Stimulated activated CD4-positive, alpha-beta T cell treated with anti-CD3 and anti-CD28 coated beads, TNF-alpha, amount 100 ng/mL, for 1 hour (primary cell): ENCODE data around the gene GSKIP.

ENCODE experiments used
- DNase-seq, 3 donors: peaks; one replicate each; pipeline ENCODE4 v3.0.0-alpha.2; 2020; ENCODE audit warnings: low read depth in 3 of 3, low spot score in 1 of 3

Gene GSKIP

DNA sequence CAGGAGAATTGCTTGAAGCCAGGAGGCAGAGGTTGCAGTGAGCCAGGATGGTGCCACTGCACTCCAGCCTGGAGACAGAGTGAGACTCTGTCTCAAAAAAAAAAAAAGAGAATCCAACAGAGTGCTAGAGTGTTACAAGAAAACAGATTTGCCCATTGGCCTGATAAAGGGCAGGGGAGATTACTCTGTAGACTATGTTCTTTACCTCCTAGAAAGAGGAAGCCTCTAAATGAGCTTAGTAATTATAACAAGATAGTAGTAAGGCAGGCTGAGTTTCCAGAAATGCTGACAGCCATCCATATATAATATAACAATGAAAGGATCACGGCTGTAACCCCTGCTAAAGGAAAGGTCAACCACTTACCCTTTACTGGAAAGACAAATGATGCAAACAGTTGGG is 53.0 kb downstream of the GSKIP start:
- DNase-seq, result no peak

DNA sequence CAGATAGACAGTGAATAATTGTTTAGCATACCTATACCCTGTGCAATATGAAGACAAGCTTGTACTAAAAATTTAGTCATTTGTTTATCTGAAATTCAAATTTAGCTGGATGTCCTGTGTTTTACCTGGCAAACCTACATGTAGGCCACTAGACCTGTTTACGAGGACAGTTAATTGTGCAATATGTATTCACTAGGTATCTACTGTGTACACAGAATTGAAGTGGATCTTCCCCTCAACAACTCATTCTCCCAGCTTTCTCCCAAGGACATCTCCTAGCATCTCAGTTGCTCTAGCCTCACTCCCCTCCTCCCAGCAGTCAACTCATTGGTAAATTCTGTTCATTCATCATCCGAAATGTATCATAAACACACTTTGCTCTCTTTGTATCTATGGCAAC is 53.9 kb downstream of the GSKIP start:
- no peak for DNase-seq

DNA sequence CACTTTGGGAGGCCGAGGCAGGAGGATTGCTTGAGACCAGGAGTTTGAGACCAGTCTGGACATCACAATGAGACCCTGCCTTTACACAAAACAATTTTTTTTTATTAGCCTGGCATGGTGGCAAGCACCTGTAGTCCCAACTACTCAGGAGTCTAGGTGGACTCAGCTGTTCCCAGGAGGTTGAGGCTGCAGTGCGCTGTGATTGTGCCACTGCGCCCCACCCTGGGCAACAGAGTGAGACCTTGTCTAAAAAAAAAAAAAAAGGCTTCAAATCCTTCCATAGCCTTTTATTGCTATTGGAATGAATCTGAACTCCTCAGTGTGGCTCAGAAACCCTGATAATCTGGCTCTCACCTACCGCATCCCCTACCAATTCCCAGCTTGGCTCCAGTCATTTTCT is 54.7 kb downstream of the GSKIP start:
- no peak for DNase-seq

DNA sequence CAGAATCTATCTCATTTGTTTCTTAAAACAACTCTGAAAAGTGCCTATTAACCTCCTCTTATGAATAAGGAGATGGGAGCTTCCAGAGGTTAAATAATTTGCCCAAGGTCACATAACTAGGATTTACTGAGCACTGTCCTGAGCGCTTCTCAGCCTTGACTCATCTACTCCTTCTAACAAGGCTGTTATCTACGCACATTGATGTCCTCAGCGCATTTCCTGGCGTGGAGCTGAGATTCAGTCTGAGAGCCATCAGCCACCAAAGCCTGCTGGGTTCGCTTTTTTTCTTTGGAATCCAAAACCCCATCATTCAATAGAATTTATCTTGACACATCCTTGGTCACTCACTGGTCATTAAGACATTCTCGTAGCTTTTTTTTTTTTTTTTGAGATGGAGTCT is 57.9 kb downstream of the GSKIP start:
- DNase-seq, result no peak

GRCh38 chr14:96422992-96423391 is 59.7 kb downstream of the GSKIP start:
- no peak for DNase-seq

DNA sequence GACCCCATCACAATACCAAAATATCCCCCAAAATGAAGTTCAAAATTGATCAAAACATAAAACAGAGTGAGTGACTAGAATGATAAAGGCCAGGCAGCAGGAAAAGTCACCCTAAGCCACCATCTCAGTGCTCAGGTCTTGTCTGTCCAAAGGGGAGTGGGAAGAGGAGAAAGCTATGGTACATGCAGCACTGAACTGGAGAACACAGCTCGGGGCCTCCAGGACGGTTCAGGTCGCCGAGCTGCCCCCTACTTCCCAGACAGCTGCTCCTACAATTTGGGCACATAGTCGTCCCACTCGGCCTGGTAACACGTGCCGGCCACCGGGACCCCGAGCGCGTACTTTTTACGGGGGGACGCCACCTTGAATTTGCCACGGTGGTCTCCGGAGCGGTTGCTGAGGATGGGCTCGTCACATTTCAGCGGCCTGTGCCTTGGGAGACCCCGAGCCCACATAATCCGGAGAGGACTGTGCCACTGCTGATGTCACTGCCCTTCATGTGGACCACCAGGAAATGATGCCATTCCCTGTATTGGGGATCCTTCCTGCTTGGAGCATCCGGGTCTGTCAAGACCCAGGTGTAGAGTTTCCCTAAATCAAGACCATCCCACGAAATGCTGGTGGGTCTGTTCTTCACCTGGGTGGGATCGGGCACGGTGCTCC is 60.3 kb downstream of the GSKIP start:
- DNase-seq, result no peak

- DNase-seq, result no peak
These were observed 61.0 kb downstream of the GSKIP start for GRCh38 chr14:96424109-96424989.

GRCh38 chr14:96434040-96434439 is 70.7 kb downstream of the GSKIP start:
- no peak for DNase-seq
